ENCODE results near the gene ZNHIT1.

- no peak for TF ChIP-seq EZH2 (IDR thresholded peaks at IDR 0.05; ENCODE audit: low read length)
- no peak for TF ChIP-seq CTCF (optimal IDR thresholded peaks at IDR 0.05 in 1 of 3, IDR thresholded peaks at IDR 0.05 in 1 of 3, conservative IDR thresholded peaks at IDR 0.05 in 1 of 3; ENCODE audit: extremely low read depth in 1 of 3, insufficient read depth in 2 of 3, low read length in 3 of 3)
These were observed 10.5 kb upstream of the ZNHIT1 start for GRCh38 chr7:101207459-101207858.
